MM.1S (cell line): Measurements from ENCODE around the gene CRKL.

Experiments used
- CTCF ChIP-seq: fragments of 300-600 bp; sonication (generic); IDR thresholded peaks from 2 replicates; pipeline ENCODE4 v1.5.1; 2016; ENCODE audit warnings: antibody characterized with exemption, low read length, mixed read lengths
- EZH2 ChIP-seq: fragments of 300-600 bp; sonication (generic); optimal IDR thresholded peaks from 2 replicates; pipeline ENCODE3; 2017; ENCODE audit warnings: low read depth, mild to moderate bottlenecking, antibody characterized with exemption, low read length, mixed read lengths
- EZH2phosphoT487 ChIP-seq: fragments of 300-600 bp; sonication (generic); IDR thresholded peaks from 2 replicates; pipeline ENCODE4 v1.6.1; 2018; ENCODE audit warnings: antibody characterized with exemption, low read length

- no peak for TF ChIP-seq CTCF
- TF ChIP-seq EZH2phosphoT487 = no peak
- no peak for TF ChIP-seq EZH2
These were observed 47.0 kb downstream of the CRKL start for GRCh38 chr22:20964090-20964798.
